GM12864 (cell line): ENCODE measurements around the gene PIK3C2G.

ENCODE experiments used
- DNase-seq: peaks from one replicate; pipeline ENCODE4 v3.0.0-alpha.2; 2011; ENCODE audit warnings: low read depth
- H3K4me3 ChIP-seq: 2 replicates; pipeline ENCODE4 v1.5.1; 2011; ENCODE audit warnings: mild to moderate bottlenecking, low read depth, low read length, control low read depth
- TF ChIP-seq, protein P1 (sequence below): IDR thresholded peaks from 2 replicates; pipeline ENCODE4 v1.5.1; 2011; ENCODE audit warnings: low read depth, mild to moderate bottlenecking, moderate library complexity, low read length, control low read depth, inconsistent platforms; ENCODE audit errors: missing control alignments

PIK3C2G gene

DNA sequence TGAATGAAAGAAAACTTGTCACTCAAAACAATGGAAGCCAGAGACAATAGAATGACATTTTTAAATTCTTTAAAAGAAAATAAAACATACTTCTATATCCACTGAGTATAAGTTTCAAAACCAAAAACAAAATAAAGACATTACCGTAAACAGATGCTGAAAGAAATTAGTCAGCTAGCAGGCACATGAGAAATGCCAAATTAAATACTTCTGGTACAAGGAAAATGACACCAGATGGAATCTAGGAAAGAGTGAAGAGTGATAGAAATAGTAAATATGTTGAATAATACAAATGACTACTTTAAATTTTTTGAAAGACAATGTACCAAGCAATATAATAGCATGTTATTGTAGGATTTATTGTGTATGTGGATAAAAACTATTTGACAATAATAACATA is 23.8 kb downstream of the PIK3C2G start:
- DNase-seq: no peak
- H3K4me3 ChIP-seq: no peak overlapping the region
- TF ChIP-seq, protein P1, sequence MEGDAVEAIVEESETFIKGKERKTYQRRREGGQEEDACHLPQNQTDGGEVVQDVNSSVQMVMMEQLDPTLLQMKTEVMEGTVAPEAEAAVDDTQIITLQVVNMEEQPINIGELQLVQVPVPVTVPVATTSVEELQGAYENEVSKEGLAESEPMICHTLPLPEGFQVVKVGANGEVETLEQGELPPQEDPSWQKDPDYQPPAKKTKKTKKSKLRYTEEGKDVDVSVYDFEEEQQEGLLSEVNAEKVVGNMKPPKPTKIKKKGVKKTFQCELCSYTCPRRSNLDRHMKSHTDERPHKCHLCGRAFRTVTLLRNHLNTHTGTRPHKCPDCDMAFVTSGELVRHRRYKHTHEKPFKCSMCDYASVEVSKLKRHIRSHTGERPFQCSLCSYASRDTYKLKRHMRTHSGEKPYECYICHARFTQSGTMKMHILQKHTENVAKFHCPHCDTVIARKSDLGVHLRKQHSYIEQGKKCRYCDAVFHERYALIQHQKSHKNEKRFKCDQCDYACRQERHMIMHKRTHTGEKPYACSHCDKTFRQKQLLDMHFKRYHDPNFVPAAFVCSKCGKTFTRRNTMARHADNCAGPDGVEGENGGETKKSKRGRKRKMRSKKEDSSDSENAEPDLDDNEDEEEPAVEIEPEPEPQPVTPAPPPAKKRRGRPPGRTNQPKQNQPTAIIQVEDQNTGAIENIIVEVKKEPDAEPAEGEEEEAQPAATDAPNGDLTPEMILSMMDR: no peak

DNA sequence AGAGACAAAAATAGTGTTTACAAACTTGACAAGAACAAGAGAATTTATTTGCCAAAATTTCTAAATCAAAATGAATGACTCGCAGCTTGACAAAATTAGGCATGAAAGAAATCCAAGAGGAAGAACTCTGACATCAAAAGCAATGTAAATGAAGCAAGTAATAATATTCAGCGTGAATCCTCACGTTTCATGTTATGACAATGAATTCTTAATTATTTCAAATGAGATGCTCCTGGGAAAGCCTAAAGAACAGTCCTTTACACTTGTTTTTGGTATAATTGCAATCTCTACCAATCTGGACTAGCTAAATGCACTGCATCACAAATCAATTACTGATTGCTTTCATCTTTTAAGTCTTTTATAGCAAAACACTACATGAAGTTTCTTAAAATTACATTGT is 29.1 kb downstream of the PIK3C2G start:
- TF ChIP-seq, protein P1: no peak
- H3K4me3 ChIP-seq: no peak overlapping the region
- DNase-seq: no peak

DNA sequence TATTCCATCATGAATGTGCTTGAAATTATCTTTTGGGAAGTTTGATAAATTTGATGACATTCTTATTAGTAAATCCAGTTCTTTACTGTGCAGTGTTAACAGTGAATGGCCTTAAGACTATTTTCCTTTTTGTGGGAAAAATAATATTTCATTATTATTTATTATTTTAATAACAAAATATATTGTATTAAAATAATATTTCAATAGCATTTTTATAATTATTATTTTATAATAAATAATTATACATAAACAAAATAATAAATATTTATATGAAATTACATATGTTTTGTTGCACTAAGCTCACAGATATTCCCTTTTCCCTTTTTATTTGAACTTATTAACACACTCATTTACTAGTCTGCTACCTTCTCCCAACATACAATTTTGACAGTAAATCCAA is 33.6 kb downstream of the PIK3C2G start:
- TF ChIP-seq, protein P1: no peak
- DNase-seq: no peak
- no peak overlapping the region for H3K4me3 ChIP-seq

DNA sequence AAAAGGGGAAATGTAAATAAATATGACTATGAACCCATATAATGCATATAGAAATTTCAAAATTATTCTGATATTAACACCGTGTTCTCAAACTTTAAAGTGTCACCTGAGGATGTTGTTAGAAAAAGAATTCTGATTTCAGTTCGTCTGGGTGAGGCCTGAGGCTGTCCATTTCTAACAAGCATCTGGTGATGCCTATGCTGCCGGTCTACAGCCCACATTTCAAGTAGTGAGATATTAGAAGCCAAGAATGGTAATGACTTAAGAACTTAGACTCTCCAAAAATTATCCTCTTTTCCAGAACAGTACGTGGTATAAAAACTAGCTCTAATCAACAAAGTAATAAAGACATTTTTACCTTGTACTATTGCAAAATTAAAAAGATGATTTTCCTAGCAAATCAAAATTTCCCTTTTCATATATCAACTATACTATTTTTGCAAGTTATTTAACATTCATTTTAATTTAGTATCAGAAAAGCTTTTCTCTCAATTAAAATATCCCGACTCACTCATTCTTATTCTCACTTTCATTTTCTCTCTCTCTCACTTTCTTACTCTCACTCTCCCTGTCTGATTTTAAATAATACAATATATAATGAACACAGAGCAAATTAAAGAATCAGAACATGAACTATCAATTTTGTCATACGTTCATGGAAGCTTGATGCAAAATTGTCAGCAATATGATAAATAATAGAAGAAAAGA is 35.0 kb downstream of the PIK3C2G start:
- TF ChIP-seq, protein P1: no peak
- H3K4me3 ChIP-seq: no peak overlapping the region
- no peak for DNase-seq

DNA sequence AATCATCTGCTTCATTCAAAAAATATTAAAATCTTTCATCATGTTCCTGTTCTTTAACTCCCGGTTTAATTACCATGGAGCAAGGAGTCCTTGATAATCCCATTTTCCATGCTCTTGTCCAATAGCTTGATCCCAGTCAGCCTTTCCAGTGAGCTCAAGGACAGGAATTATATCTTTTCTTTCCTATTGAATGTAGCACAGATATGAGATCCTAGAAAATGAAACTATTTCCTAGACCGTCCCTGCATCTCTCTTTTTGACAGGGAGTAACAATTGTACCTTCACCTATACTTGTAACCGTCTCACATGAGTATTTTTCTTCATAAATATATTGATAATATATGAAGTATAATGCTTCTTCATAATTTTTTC is 35.6 kb downstream of the PIK3C2G start:
- TF ChIP-seq, protein P1: no peak
- H3K4me3 ChIP-seq: no peak overlapping the region
- no peak for DNase-seq

DNA sequence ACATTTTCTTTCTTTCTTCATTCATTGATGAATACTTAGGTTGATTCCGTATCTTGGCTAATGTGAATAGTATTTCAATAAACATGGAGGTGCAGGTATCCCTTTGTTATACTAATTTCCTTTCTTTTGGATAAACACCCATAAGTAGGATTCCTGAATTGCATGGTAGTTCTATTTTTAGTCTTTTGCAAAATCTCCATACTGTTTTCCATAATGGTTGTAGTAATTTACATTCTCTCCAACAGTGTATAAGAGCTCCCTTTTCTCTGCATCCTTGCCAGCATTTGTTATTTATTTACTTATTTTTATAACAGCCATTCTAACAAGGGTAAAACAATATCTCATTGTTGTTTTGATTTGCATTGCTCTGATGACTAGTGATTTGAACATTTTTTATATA is 36.6 kb downstream of the PIK3C2G start:
- no peak overlapping the region for H3K4me3 ChIP-seq
- TF ChIP-seq, protein P1: no peak
- DNase-seq: no peak

DNA sequence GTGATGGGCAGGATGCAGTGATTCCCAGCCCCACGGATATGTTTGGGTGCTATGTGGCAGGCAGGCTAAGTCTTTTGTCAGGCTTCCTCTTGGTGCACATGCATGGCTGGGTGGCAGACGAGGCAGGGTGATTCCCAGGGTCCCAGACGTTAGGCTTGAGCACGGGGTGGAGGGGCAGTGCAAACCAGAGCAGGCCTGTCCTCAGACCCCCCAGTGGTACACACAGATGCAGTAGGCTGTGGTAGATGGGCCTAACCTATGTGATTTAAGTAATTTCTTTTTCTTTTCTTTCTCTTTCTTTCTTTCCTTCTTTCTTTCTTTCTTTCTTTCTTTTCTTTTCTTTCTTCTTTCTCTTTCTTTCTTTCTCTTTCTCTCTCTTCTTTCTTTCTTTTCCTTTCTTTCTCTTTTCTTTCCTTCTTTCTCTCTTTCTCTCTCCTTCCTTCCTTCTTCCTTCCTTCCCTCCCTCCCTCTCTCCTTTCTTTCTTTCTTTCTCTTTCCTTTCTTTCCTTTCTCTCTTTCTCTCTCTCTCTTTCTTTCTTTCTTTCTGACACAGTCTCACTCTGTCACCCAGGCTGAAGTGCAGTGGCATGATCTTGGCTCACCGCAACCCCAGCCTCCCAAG is 41.6 kb downstream of the PIK3C2G start:
- DNase-seq: no peak
- H3K4me3 ChIP-seq: no peak overlapping the region
- TF ChIP-seq, protein P1: no peak
